ENCODE results near the gene BCAS3.
"Not testable (repeated sequence)": the region's sequence is repeated elsewhere in the genome, so short reads cannot be mapped to it uniquely, and the experiment has no call there.

BCAS3 gene

GRCh38 chr17:61017317-61018006 lies 339.8 kb downstream of the BCAS3 start:
- DNase-seq, result no peak

GRCh38 chr17:61018938-61019337 lies 341.3 kb downstream of the BCAS3 start:
- no peak for DNase-seq

GRCh38 chr17:61023996-61024395 lies 346.3 kb downstream of the BCAS3 start:
- no peak for DNase-seq

- no peak for DNase-seq
Observed at GRCh38 chr17:61026818-61027217, 349.2 kb downstream of the BCAS3 start.

- no peak for DNase-seq
Observed at GRCh38 chr17:61029181-61029580, 351.5 kb downstream of the BCAS3 start.

- DNase-seq, result no peak
Observed at GRCh38 chr17:61040666-61041065, 363.0 kb downstream of the BCAS3 start.

- DNase-seq, result not testable (repeated sequence)
Observed at GRCh38 chr17:61042348-61042747, 364.7 kb downstream of the BCAS3 start.

GRCh38 chr17:61047515-61047914 lies 369.9 kb downstream of the BCAS3 start:
- no peak for DNase-seq

GRCh38 chr17:61048376-61049106 lies 370.9 kb downstream of the BCAS3 start:
- no peak for DNase-seq

- no peak for DNase-seq
Observed at GRCh38 chr17:61053469-61053868, 375.8 kb downstream of the BCAS3 start.

- DNase-seq, result no peak
Observed at GRCh38 chr17:61054436-61054835, 376.8 kb downstream of the BCAS3 start.

GRCh38 chr17:61057257-61057656 lies 379.6 kb downstream of the BCAS3 start:
- DNase-seq, result no peak

- DNase-seq, result no peak
Observed at GRCh38 chr17:61058066-61058465, 380.4 kb downstream of the BCAS3 start.

- no peak for DNase-seq
Observed at GRCh38 chr17:61063528-61063927, 385.9 kb downstream of the BCAS3 start.

GRCh38 chr17:61064087-61064951 lies 386.7 kb downstream of the BCAS3 start:
- DNase-seq, result no peak

GRCh38 chr17:61065263-61065773 lies 387.7 kb downstream of the BCAS3 start:
- DNase-seq, result no peak

- no peak for DNase-seq
Observed at GRCh38 chr17:61066062-61066461, 388.4 kb downstream of the BCAS3 start.

- DNase-seq, result no peak
Observed at GRCh38 chr17:61070649-61071048, 393.0 kb downstream of the BCAS3 start.

- DNase-seq, result no peak
Observed at GRCh38 chr17:61072648-61073047, 395.0 kb downstream of the BCAS3 start.

- no peak for DNase-seq
Observed at GRCh38 chr17:61073131-61073530, 395.5 kb downstream of the BCAS3 start.

GRCh38 chr17:61073799-61074513 lies 396.3 kb downstream of the BCAS3 start:
- DNase-seq, result no peak

GRCh38 chr17:61075988-61076387 lies 398.3 kb downstream of the BCAS3 start:
- no peak for DNase-seq

- no peak for DNase-seq
Observed at GRCh38 chr17:61076621-61077031, 399.0 kb downstream of the BCAS3 start.
